Measurements from ENCODE around the gene HNRNPA1. TPM values are rescaled to one million over a fixed set of nuclear protein-coding genes. Genes with fewer than 3 reads are reported as not detected.

The HNRNPA1 gene
- polyA plus RNA-seq, 1 donor from 2014 or later: 613 TPM

- no peaks in the 10 kb centered on the region for H4K20me1 ChIP-seq (ENCODE audit: insufficient read depth)
- H3K9me2 ChIP-seq (ENCODE audit: insufficient read depth, low read length): no peaks in the 10 kb centered on the region
- H3K9ac ChIP-seq (ENCODE audit: low read length): no peak overlapping the region
- no peak overlapping the region for H3K4me2 ChIP-seq (ENCODE audit: low read length)
- no peaks in the 10 kb centered on the region for H3K36me3 ChIP-seq (ENCODE audit: insufficient read depth, low read length)
- no peaks in the 10 kb centered on the region for H3K9me3 ChIP-seq (ENCODE audit: low read length)
- no peak overlapping the region for H2AFZ ChIP-seq (ENCODE audit: low read depth, low read length)
- no peak for TF ChIP-seq SMC3 (conservative IDR thresholded peaks at IDR 0.05; ENCODE audit: poor library complexity)
- TF ChIP-seq POLR2AphosphoS5 (IDR thresholded peaks at IDR 0.05): no peak
- no peak for TF ChIP-seq EZH2 (IDR thresholded peaks at IDR 0.05; ENCODE audit: borderline replicate concordance, insufficient read depth, low read length, poor library complexity, severe bottlenecking)
- no peak for TF ChIP-seq EP300 (conservative IDR thresholded peaks at IDR 0.05; ENCODE audit: poor library complexity, severe bottlenecking)
- TF ChIP-seq CTCF (IDR thresholded peaks at IDR 0.05; ENCODE audit: poor library complexity, severe bottlenecking): no peak
- TF ChIP-seq TAF1 (IDR thresholded peaks at IDR 0.05; ENCODE audit: low read depth): no peak
- TF ChIP-seq MXI1 (conservative IDR thresholded peaks at IDR 0.05; ENCODE audit: poor library complexity, severe bottlenecking): no peak
- no peak for TF ChIP-seq RAD21 (conservative IDR thresholded peaks at IDR 0.05)
- no peak for TF ChIP-seq REST (IDR thresholded peaks at IDR 0.05; ENCODE audit: borderline replicate concordance)
- H3K27ac ChIP-seq (ENCODE audit: low read length): no peak overlapping the region
- no peaks in the 10 kb centered on the region for H3K27me3 ChIP-seq (ENCODE audit: insufficient read depth, low read depth, low read length)
- H3K4me3 ChIP-seq (ENCODE audit: low read length): no peak overlapping the region
- H3K79me2 ChIP-seq (replicated peaks; ENCODE audit: insufficient read depth, low read length): peaks cover 53% of the 10 kb centered on the region
- no peaks in the 10 kb centered on the region for H3F3A ChIP-seq (ENCODE audit: insufficient read depth, low read length, poor library complexity, severe bottlenecking)
These were observed 8.3 kb upstream of the HNRNPA1 start for GRCh38 chr12:54272214-54272613.

GRCh38 chr12:54273981-54274380 lies 6.5 kb upstream of the HNRNPA1 start:
- H3K4me3 ChIP-seq (ENCODE audit: low read length): no peak overlapping the region
- H3K27me3 ChIP-seq (ENCODE audit: insufficient read depth, low read depth, low read length): no peaks in the 10 kb centered on the region
- peak overlapping the region; percentile 22 for H3K4me2 ChIP-seq (ENCODE audit: low read length)
- no peaks in the 10 kb centered on the region for H3K36me3 ChIP-seq (ENCODE audit: insufficient read depth, low read length)
- no peaks in the 10 kb centered on the region for H3K9me3 ChIP-seq (ENCODE audit: low read length)
- TF ChIP-seq SMC3 (conservative IDR thresholded peaks at IDR 0.05; ENCODE audit: poor library complexity) (no peak), MXI1 (conservative IDR thresholded peaks at IDR 0.05; ENCODE audit: poor library complexity, severe bottlenecking) (no peak), POLR2AphosphoS5 (IDR thresholded peaks at IDR 0.05) (no peak), EP300 (conservative IDR thresholded peaks at IDR 0.05; ENCODE audit: poor library complexity, severe bottlenecking) (no peak), REST (IDR thresholded peaks at IDR 0.05; ENCODE audit: borderline replicate concordance) (no peak), RAD21 (conservative IDR thresholded peaks at IDR 0.05) (no peak), TAF1 (IDR thresholded peaks at IDR 0.05; ENCODE audit: low read depth) (no peak)
- H3K9ac ChIP-seq (ENCODE audit: low read length): no peak overlapping the region
- no peaks in the 10 kb centered on the region for H3K9me2 ChIP-seq (ENCODE audit: insufficient read depth, low read length)
- no peak overlapping the region for H3K27ac ChIP-seq (ENCODE audit: low read length)
- H3K79me2 ChIP-seq (replicated peaks; ENCODE audit: insufficient read depth, low read length): peaks cover 61% of the 10 kb centered on the region
- no peaks in the 10 kb centered on the region for H4K20me1 ChIP-seq (ENCODE audit: insufficient read depth)
- no peak overlapping the region for H2AFZ ChIP-seq (ENCODE audit: low read depth, low read length)
- H3F3A ChIP-seq (ENCODE audit: insufficient read depth, low read length, poor library complexity, severe bottlenecking): peaks cover 4% of the 10 kb centered on the region
